Body of pancreas (tissue), 4 donors: ENCODE data around the gene METTL8.

ENCODE experiments used
- POLR2A ChIP-seq, 3 donors: fragments of 450-650 bp; IDR thresholded peaks; one replicate each; pipeline ENCODE4 v1.6.1; 2016; ENCODE audit warnings: antibody characterized with exemption in 3 of 3, mild to moderate bottlenecking in 2 of 3
- TF ChIP-seq, protein P1 (sequence below), 7 experiments: fragments of 450-650 bp in 4 of 7; fragments of 200-600 bp in 3 of 7; sonication (generic) in 3 of 7; IDR thresholded peaks; one replicate each; pipeline ENCODE4 v1.5.1; 2016 to 2019; ENCODE audit warnings: antibody characterized with exemption in 7 of 7

- TF ChIP-seq, protein P1, sequence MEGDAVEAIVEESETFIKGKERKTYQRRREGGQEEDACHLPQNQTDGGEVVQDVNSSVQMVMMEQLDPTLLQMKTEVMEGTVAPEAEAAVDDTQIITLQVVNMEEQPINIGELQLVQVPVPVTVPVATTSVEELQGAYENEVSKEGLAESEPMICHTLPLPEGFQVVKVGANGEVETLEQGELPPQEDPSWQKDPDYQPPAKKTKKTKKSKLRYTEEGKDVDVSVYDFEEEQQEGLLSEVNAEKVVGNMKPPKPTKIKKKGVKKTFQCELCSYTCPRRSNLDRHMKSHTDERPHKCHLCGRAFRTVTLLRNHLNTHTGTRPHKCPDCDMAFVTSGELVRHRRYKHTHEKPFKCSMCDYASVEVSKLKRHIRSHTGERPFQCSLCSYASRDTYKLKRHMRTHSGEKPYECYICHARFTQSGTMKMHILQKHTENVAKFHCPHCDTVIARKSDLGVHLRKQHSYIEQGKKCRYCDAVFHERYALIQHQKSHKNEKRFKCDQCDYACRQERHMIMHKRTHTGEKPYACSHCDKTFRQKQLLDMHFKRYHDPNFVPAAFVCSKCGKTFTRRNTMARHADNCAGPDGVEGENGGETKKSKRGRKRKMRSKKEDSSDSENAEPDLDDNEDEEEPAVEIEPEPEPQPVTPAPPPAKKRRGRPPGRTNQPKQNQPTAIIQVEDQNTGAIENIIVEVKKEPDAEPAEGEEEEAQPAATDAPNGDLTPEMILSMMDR (IDR thresholded peaks at IDR 0.05), result no peak
- TF ChIP-seq POLR2A (IDR thresholded peaks at IDR 0.05), result no peak
Measured at GRCh38 chr2:171451074-171451473, 17.3 kb upstream of the METTL8 start.
